PC-3 (cell line): ENCODE data around the gene YIF1B. TPM values are rescaled to one million over a fixed set of nuclear protein-coding genes. Genes with fewer than 3 reads are reported as not detected.

Experiments
- ATAC-seq: fragments of 200-7000 bp; cut with Tn5 transposase; 2 replicates; pipeline ENCODE4 v1.9.1; 2020; ENCODE audit warnings: mild to moderate bottlenecking, moderate library complexity
- BruUV-seq: library from RNA; stranded (reverse); fragments of 400-500 nt; replicated peaks from 2 replicates; lab custom pipeline; 2021; lab: Mats Ljungman, UMichigan
- CTCF ChIA-PET: fragments of 300-600 bp; sonication (Branson Sonifier 250); formaldehyde crosslinking; loops from one replicate; lab custom pipeline; 2022; ENCODE audit warnings: antibody characterized with exemption; lab: Charles Lee
- POLR2A ChIA-PET: fragments of 300-600 bp; sonication (Branson Sonifier 250); formaldehyde crosslinking; loops from one replicate; lab custom pipeline; 2022; ENCODE audit warnings: antibody characterized with exemption; ENCODE audit not compliant: unreplicated experiment; lab: Charles Lee
- DNase-seq: peaks from one replicate; pipeline ENCODE4 v3.0.0-alpha.2; 2015
- H2AFZ ChIP-seq: fragments of 300-600 bp; sonication (generic); 2 replicates; pipeline ENCODE4 v1.6.0; 2016; ENCODE audit warnings: antibody characterized with exemption, low read length
- H3F3A ChIP-seq: fragments of 300-600 bp; sonication (generic); one replicate; pipeline ENCODE4 v1.6.0; 2017; ENCODE audit warnings: antibody characterized with exemption, low read length, control low read depth, mild to moderate bottlenecking; ENCODE audit not compliant: unreplicated experiment
- H3K27ac ChIP-seq: fragments of 300-600 bp; sonication (generic); 2 replicates; pipeline ENCODE4 v1.5.1; 2016; ENCODE audit warnings: mild to moderate bottlenecking, low read length
- H3K27me3 ChIP-seq: fragments of 300-600 bp; sonication (generic); 2 replicates; pipeline ENCODE4 v1.6.1; 2016; ENCODE audit warnings: low read length, mixed read lengths
- H3K36me3 ChIP-seq: fragments of 300-600 bp; sonication (generic); 2 replicates; pipeline ENCODE4 v1.6.1; 2016; ENCODE audit warnings: low read depth, mixed run types, low read length, mixed read lengths
- H3K4me1 ChIP-seq: fragments of 300-600 bp; sonication (generic); 2 replicates; pipeline ENCODE4 v1.5.1; 2016; ENCODE audit warnings: low read length; ENCODE audit not compliant: insufficient read depth
- H3K4me2 ChIP-seq: fragments of 300-600 bp; sonication (generic); 2 replicates; pipeline ENCODE4 v1.6.0; 2016; ENCODE audit warnings: low read length
- H3K4me3 ChIP-seq: fragments of 300-600 bp; sonication (generic); 2 replicates; pipeline ENCODE4 v1.5.1; 2016; ENCODE audit warnings: mild to moderate bottlenecking, low read length, mixed read lengths
- H3K79me2 ChIP-seq: fragments of 300-600 bp; sonication (generic); 2 replicates; pipeline ENCODE4 v1.6.1; 2017; ENCODE audit warnings: low read length, mixed read lengths
- H3K9ac ChIP-seq: fragments of 300-600 bp; sonication (generic); 2 replicates; pipeline ENCODE4 v1.6.0; 2016; ENCODE audit warnings: mild to moderate bottlenecking, low read length
- H3K9me2 ChIP-seq: fragments of 300-600 bp; sonication (generic); replicated peaks from 2 replicates; pipeline ENCODE4 v1.6.1; 2016; ENCODE audit warnings: mixed run types, low read length, mixed read lengths
- H3K9me3 ChIP-seq: fragments of 300-600 bp; sonication (generic); 2 replicates; pipeline ENCODE4 v1.6.1; 2016; ENCODE audit warnings: low read length, mixed read lengths
- H4K20me1 ChIP-seq: fragments of 300-600 bp; sonication (generic); 2 replicates; pipeline ENCODE4 v1.6.1; 2016; ENCODE audit warnings: low read length, mixed read lengths
- EZH2 ChIP-seq: fragments of 300-600 bp; sonication (generic); IDR thresholded peaks from one replicate; pipeline ENCODE4 v1.6.1; 2017; ENCODE audit warnings: antibody characterized with exemption, mild to moderate bottlenecking, low read length; ENCODE audit not compliant: unreplicated experiment
- EZH2phosphoT487 ChIP-seq: fragments of 300-600 bp; sonication (generic); IDR thresholded peaks from 2 replicates; pipeline ENCODE4 v1.6.1; 2018; ENCODE audit warnings: mild to moderate bottlenecking, antibody characterized with exemption, low read length, borderline replicate concordance
- intact Hi-C: fragments of 100-400 bp; cut with micrococcal nuclease; formaldehyde crosslinking; loops from 2 replicates; pipeline ENCODE4 v1.9.0; 2023
- total RNA-seq: library from RNA; depleted of rRNA; stranded (reverse); fragments of >200 nt; gene quantifications from 2 replicates; pipeline ENCODE4 v1.2.3, GENCODE V29; 2014
- TF ChIP-seq, protein P1 (sequence below): fragments of 300-600 bp; sonication (generic); conservative IDR thresholded peaks from 2 replicates; pipeline ENCODE4 v1.5.1; 2017; ENCODE audit warnings: antibody characterized with exemption, low read depth, mild to moderate bottlenecking, low read length

Gene YIF1B
- total RNA-seq, 1 experiment from 2014 or later = 72.3 TPM

DNA sequence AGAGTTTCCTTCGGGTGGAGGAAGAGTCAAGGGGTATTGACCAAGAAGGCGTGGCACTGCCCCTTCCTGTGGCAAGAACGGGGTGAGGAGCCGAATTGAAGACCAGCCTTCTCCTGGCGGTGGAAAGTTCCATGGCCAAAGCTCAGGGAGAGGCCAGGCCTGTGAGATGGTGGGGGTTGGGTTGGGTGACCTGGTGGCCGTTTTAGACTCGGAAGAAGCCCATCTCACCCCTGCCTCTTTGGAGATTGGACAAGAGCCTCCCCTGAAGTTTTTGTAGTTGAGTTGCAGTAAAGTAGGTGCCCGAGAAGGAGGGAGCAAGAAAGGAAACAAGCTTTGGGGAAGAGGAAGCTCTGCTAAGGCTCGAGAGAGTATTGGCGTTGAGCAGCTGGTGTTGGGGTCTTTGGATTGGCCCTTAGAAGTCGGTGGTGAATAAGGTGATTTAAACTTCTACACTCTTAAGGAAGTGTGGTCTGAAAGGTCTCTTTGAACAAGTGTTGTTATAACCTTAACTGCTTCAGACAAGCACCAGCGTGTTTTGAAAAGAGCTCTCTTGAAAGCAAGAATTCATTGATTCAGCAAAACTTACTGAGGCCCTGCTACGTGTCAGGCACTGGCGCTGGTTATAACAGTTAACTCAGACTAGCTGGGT lies 50.4 kb downstream of the YIF1B start:
- TF ChIP-seq EZH2phosphoT487 = no peak
- TF ChIP-seq, protein P1, sequence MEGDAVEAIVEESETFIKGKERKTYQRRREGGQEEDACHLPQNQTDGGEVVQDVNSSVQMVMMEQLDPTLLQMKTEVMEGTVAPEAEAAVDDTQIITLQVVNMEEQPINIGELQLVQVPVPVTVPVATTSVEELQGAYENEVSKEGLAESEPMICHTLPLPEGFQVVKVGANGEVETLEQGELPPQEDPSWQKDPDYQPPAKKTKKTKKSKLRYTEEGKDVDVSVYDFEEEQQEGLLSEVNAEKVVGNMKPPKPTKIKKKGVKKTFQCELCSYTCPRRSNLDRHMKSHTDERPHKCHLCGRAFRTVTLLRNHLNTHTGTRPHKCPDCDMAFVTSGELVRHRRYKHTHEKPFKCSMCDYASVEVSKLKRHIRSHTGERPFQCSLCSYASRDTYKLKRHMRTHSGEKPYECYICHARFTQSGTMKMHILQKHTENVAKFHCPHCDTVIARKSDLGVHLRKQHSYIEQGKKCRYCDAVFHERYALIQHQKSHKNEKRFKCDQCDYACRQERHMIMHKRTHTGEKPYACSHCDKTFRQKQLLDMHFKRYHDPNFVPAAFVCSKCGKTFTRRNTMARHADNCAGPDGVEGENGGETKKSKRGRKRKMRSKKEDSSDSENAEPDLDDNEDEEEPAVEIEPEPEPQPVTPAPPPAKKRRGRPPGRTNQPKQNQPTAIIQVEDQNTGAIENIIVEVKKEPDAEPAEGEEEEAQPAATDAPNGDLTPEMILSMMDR = no peak
- TF ChIP-seq EZH2 = no peak
- H3K9ac ChIP-seq = peak overlapping the region; percentile 86
- H3K27ac ChIP-seq = peak overlapping the region; percentile 73
- no peaks in the 10 kb centered on the region for H3K9me3 ChIP-seq
- intact Hi-C loops = no loop called here
- peak; percentile 34 for ATAC-seq
- no peaks in the 10 kb centered on the region for H3K36me3 ChIP-seq
- no peaks in the 10 kb centered on the region for H3K27me3 ChIP-seq
- TSS peak; percentile 85 for BruUV-seq
- peak overlapping the region; percentile 73; the same call in 1 of the 2 replicates for H2AFZ ChIP-seq
- ChIA-PET CTCF (no interaction called here), POLR2A (interaction anchor here (0.6 to 0.9 kb wide), 2 partner anchors 40 to 97 kb away, joined by 3 read pairs; no protein-coding TSS in a partner anchor)
- H3F3A ChIP-seq = no peaks in the 10 kb centered on the region
- peak; percentile 40 for DNase-seq
- peaks cover 59% of the 10 kb centered on the region for H3K79me2 ChIP-seq
- peaks cover 18% of the 10 kb centered on the region for H4K20me1 ChIP-seq
- H3K4me2 ChIP-seq = peak overlapping the region; percentile 85
- no peaks in the 10 kb centered on the region for H3K9me2 ChIP-seq
- peaks cover 53% of the 10 kb centered on the region for H3K4me1 ChIP-seq
- peak overlapping the region; percentile 91 for H3K4me3 ChIP-seq

DNA sequence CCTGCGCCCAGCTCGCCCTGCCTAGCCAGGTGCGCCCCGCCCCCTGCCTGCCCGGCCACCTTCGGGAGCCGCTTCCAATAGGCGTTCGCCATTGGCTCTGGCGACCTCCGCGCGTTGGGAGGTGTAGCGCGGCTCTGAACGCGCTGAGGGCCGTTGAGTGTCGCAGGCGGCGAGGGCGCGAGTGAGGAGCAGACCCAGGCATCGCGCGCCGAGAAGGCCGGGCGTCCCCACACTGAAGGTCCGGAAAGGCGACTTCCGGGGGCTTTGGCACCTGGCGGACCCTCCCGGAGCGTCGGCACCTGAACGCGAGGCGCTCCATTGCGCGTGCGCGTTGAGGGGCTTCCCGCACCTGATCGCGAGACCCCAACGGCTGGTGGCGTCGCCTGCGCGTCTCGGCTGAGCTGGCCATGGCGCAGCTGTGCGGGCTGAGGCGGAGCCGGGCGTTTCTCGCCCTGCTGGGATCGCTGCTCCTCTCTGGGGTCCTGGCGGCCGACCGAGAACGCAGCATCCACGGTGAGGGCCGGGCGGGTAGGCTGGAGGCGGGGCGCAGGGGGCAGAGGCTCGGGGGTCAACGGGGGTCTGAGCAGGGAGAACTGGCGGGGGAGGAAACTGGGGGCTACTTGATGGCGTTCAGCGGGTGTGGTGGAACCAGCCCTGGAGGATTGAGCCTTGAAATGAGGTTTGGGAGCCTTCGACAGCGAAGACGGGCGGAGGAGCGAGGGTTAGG lies 51.1 kb downstream of the YIF1B start, which contains the start of gene SPINT2:
TSS of gene SPINT2 (plus strand) at position 88 of the 727 bp plus-strand sequence. CDS start at position 408, 320 bp downstream.
- Histone ChIP-seq H2AFZ (peak within 1 kb of the TSS; percentile 73), H3K9me3 (no peaks in the 10 kb centered on the region), H4K20me1 (peaks cover 18% of the 10 kb centered on the region), H3K9me2 (no peaks in the 10 kb centered on the region), H3K27ac (peak within 1 kb of the TSS; percentile 73), H3K36me3 (no peaks in the 10 kb centered on the region), H3K4me3 (peak within 1 kb of the TSS; percentile 91), H3K4me2 (peak within 1 kb of the TSS; percentile 85), H3F3A (no peaks in the 10 kb centered on the region), H3K4me1 (peaks cover 46% of the 10 kb centered on the region), H3K79me2 (peaks cover 52% of the 10 kb centered on the region), H3K27me3 (no peaks in the 10 kb centered on the region), H3K9ac (peak within 1 kb of the TSS; percentile 86)
- TF ChIP-seq, protein P1 = no peak
- no peak for TF ChIP-seq EZH2
- no peak for TF ChIP-seq EZH2phosphoT487
- ATAC-seq (peak; percentile 1), DNase-seq (no peak)
- BruUV-seq = no TSS peak
- POLR2A ChIA-PET = interaction anchor here (0.6 kb wide), 2 partner anchors 98 to 165 kb away, joined by 3 to 4 read pairs; no protein-coding TSS in a partner anchor
- intact Hi-C loops = no loop called here
- CTCF ChIA-PET = no interaction called here
